HG02852 (cell line): ENCODE results near the gene AKAP17A.

ENCODE experiments used
- ATAC-seq: cut with Tn5 transposase; IDR thresholded peaks from one replicate; pipeline ENCODE4 v1.9.1; 2021; ENCODE audit warnings: mild to moderate bottlenecking, moderate library complexity; ENCODE audit not compliant: unreplicated experiment

The AKAP17A gene

GRCh38 chrX:1582686-1583437 lies 8.5 kb upstream of the AKAP17A start:
- ATAC-seq: peak; percentile 87

- ATAC-seq: no peak
These were observed 7.0 kb upstream of the AKAP17A start for GRCh38 chrX:1584237-1585011.

- no peak for ATAC-seq
These were observed 4.2 kb upstream of the AKAP17A start for GRCh38 chrX:1587161-1587560.

- ATAC-seq: no peak
These were observed 1.9 kb upstream of the AKAP17A start for GRCh38 chrX:1589356-1590130.

- no peak for ATAC-seq
These were observed 562 bp downstream of the AKAP17A start for GRCh38 chrX:1591863-1592469.

GRCh38 chrX:1592470-1593142 lies 1.2 kb downstream of the AKAP17A start:
- peak; percentile 41 for ATAC-seq

- ATAC-seq: no peak
These were observed 2.2 kb downstream of the AKAP17A start for GRCh38 chrX:1593286-1594271.

- no peak for ATAC-seq
These were observed 4.3 kb downstream of the AKAP17A start for GRCh38 chrX:1595711-1596060.

- no peak for ATAC-seq
These were observed 5.4 kb downstream of the AKAP17A start for GRCh38 chrX:1596676-1597344.

GRCh38 chrX:1597345-1598020 lies 6.1 kb downstream of the AKAP17A start:
- no peak for ATAC-seq

GRCh38 chrX:1598021-1598875 lies 6.8 kb downstream of the AKAP17A start:
- no peak for ATAC-seq

GRCh38 chrX:1598876-1599790 lies 7.7 kb downstream of the AKAP17A start:
- ATAC-seq: no peak

GRCh38 chrX:1599791-1600405 lies 8.5 kb downstream of the AKAP17A start:
- no peak for ATAC-seq

- ATAC-seq: no peak
These were observed 9.1 kb downstream of the AKAP17A start for GRCh38 chrX:1600406-1601050.

- no peak for ATAC-seq
These were observed 9.8 kb downstream of the AKAP17A start for GRCh38 chrX:1601051-1601767.
